ENCODE data around the gene NECAB3.

The NECAB3 gene

DNA sequence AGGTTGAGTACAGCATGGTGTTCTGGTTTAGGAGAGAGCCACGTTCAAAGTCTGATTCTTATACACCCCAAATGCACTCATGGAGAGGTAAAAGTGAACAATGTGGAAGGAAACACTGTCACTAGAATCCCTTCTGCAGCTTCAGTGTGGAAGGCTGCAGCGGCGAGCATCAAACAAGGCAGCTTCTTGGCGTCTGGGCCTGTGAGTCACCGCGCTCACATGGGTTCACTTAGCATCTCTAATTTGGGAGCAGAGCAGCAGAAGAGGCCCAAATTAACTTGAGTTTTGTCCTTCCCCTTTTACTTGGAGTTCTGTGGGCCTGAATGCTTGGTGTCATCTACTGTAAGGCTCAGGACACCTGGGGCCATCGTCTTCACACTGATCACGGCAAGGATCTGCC is 22.9 kb upstream of the NECAB3 start:
- DNase-seq (ENCODE audit: low read depth, low spot score): peak; percentile 88

DNA sequence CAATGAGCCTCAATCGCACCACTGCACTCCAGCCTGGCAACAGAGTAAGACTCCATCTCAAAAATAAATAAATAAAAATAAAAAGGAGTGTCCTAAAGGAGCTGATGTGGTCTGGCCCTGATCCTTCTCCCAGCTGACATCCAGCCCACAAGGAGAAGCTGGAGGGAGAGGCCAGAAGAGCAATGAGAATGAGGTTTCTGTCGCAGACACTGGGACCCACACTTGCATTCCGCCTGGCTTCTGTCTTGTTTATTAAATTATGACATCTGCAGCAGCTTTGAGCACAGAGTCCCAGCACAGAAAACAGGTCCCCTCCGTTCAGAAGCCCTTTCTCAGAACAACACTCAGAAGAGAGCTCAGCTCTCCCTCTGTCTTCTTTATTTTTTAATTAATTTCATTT is 22.2 kb upstream of the NECAB3 start:
- DNase-seq (ENCODE audit: low read depth, low spot score): no peak

- DNase-seq (ENCODE audit: low read depth, low spot score): no peak
Measured at GRCh38 chr20:33694639-33695012, 20.4 kb upstream of the NECAB3 start.

DNA sequence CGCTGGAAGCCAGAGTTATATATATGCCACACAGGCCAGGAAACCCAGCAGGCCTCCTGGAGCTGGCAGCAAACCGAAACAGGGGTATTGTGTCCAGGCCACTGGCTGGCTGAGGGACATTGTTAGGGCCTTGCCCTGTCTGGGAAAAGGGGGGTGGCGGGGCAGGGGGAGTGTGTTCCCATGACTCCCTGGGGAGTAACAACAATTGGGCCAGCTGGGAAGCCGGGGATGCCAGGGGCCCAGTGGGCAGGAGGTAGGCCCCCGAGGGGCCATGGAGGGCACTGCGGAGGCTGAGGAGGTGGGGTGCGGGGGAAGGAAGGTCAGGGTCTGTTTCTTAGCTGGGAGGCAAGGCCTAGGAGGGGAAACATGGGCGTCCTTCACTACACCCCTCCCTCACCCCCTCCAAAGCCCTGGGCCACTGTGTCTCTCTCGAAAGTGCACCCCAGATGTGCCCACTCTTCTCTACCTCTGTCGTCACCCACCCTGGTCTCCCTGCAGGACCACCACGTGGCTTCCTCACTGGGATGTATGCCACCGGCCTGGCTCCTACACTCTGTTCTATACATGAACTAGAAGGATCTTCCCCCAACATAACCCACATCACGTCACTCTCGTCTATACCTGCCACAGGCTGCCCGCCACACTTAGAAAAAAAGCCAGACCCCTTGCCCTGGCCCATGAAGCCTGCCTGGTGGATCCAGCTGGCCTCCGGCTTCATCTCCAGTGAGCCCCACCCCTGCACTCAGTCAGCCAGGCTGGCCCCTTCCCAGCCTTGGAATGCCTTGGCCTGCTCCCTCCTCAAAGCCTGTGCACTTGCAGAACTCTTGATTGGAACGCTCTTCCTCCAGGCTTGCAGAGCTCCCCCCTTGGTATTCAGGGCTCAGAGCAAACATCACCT is 19.8 kb upstream of the NECAB3 start:
- peak; percentile 74 for DNase-seq (ENCODE audit: low read depth, low spot score)

DNA sequence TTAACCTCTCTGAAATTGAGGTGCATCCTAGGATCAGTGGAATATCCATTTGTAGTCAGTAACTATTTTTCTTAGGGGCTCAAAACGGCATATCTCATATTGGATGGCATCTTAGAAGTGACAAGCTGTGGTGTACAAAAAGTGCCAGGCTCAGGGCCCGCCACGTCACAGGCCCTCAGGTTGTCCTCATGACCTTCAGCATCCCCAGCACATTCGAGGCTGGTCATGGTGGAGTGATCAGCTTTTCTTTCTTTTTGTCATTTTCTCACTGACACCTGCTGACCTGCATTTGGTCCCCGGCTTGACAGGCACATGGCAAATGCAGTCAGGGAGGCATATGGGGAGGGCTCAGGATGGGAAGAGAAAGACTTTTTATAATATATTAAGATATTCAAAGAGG is 19.1 kb upstream of the NECAB3 start:
- DNase-seq (ENCODE audit: low read depth, low spot score): no peak

DNA sequence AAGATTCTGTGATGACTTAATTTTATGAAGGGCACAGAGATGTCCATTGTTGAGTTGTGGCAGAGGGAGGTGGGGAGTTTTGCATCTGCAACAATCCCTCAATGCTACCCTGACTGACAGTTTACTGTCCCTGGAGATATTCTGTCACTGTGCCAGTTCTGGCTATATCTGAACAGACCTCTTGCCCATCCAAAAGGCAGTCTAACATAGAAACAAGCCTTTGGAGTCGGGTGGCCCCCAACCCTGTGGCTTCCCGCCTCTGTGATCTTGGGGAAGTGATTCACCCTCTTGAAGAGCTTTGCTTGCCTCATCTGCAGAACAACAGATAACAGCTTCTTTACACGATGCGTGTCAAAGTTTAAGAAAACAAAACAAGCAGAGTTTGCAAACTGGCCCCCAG is 15.7 kb upstream of the NECAB3 start:
- no peak for DNase-seq (ENCODE audit: low read depth, low spot score)

GRCh38 chr20:33689493-33689892 is 15.3 kb upstream of the NECAB3 start:
- no peak for DNase-seq (ENCODE audit: low read depth, low spot score)

GRCh38 chr20:33688938-33689424 is 14.8 kb upstream of the NECAB3 start:
- no peak for DNase-seq (ENCODE audit: low read depth, low spot score)

DNA sequence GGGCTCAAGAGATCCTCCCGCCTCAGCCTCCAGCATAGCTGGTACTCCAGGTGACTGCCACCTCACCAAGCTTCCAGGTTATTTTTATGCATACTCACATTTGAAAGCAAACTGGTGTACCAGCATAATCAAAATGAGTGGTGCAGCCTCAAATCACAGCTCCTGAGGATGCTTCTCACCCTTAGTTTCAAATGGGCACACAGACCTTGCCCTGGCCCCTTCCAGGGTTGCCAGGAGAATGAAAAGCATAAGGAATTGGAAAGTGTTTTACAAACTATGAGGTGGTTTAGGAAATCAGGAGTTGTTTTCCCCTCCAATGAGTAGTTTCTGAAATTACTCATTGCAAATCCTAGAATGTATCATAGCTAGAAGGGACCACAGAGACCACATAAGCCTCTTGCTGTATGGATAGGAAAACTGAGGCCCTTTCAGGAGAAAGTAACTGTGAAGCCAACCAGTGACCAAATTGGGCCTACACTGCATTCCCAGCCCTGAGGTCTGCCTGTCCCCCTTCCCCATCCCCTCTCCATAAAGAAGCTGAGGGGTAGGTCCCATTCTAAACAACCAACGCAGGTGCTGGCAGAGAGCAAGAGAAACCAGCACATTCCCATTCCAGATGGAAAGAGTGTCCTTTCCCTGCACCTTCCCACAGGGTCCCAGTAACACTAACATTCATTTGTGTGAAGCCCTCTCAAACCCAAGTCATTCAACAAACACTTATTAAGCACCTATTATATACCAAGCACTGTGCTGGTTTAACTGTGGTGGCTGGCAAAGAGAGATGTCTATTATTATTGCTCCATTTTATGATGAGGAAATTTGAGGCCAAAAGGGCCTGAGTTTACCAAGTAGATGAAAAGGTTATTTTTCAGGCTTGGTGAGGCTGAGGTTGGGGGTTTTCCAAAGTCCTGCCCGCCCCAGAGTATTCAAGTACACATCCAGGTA is 14.0 kb upstream of the NECAB3 start:
- DNase-seq (ENCODE audit: low read depth, low spot score): no peak

- no peak for DNase-seq (ENCODE audit: low read depth, low spot score)
Measured at GRCh38 chr20:33687370-33687915, 13.2 kb upstream of the NECAB3 start.

- no peak for DNase-seq (ENCODE audit: low read depth, low spot score)
Measured at GRCh38 chr20:33686984-33687366, 12.7 kb upstream of the NECAB3 start.

DNA sequence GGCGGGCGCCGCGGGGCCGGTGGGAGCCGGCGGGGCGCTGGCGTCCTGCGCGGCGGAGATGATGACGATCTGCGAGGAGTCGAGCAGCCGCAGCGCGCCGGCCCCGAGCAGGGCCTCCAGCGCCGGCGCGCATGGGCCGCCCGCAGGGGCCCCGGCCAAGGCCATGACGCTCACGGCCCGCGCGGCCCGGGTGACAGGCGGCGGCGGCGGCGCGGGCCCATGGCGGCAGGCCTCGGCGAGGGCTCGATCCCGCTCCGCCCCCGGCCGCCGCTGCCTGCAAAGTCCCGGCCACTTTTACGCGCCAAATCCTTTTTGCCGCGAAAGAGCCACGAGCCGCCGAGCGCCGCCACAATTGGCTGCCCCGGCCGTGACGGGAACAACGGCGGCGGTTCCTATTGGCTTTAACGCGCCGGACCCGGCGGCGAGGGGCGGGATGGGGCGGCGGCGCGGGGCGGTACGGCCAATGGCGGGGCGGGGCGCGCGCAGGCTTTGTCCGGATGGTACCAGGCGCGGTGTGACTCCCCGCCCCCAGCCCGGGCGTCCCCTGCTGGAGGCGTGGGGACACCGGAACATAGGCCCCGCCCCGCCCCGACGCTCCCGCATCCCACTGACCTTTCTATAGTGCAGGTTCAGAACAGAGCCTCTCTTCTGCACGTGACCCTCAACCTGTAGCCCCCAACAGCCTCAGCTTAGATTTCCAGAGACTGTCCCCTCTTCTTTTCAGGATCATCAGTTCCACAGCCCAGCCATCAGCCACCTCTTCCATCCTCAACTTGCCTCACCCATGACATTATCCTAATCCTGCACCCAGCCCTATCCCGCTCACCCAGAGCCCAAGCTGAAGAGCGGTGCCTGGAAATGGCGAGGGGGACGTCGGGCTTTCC is 12.1 kb upstream of the NECAB3 start, which contains the start of gene E2F1:
E2F1 (minus strand) TSS at position 286 of the 884 bp plus-strand sequence; CDS start at position 165, 121 bp downstream.
- DNase-seq (ENCODE audit: low read depth, low spot score): peak; percentile 98

- DNase-seq (ENCODE audit: low read depth, low spot score): no peak
Measured at GRCh38 chr20:33685328-33686099, 11.3 kb upstream of the NECAB3 start.

GRCh38 chr20:33684533-33685327 is 10.5 kb upstream of the NECAB3 start:
- no peak for DNase-seq (ENCODE audit: low read depth, low spot score)

DNA sequence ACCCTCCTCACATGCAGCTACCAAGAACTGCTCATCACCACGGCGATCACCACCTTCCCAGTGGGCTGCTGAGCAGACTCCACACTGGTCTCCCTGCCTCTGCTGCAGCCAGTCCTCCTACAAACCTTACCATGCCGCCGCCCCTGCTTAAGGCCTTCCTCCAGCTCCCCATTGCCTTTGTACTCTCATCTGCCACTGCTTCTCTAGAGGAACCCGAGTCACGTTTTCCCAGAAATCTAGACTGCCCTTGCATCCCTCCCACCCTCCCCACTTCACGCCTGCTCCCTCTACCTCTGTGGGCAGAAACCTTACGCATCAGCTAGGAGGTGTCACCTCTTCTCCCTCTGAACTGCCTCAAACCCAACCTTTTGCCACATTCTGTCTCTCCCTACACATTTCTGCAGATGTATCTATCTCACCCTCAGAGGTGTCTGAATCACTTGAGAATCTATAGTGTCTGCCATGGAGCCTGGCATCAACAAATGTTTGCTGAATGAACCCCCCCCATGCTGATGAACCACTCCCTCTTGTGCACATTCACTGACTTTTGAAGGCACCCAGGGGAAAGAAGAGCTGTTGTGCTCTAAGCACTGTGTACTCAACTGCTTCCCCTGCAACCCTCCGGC is 7.6 kb upstream of the NECAB3 start:
- DNase-seq (ENCODE audit: low read depth, low spot score): no peak

DNA sequence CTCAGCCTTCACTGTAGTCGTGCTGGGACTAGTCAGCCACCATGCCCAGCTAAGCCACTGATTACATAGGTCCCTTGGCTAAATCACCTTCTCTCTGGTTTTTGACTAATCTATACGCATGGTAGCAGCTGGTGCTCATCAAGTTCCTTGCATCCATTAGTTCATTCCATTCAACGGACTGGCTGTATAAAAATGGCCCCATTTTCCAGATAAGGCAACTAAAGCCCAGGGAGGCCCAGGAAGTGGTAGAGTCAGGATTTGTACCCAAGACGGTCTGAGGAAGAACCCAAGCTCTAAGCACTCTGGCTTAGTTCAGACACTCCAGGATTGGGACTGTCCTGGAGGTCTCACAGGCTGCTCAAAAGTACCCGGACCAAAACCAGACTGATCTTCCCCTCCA is 7.1 kb upstream of the NECAB3 start:
- DNase-seq (ENCODE audit: low read depth, low spot score): no peak

- peak; percentile 79 for DNase-seq (ENCODE audit: low read depth, low spot score)
Measured at GRCh38 chr20:33680686-33681085, 6.5 kb upstream of the NECAB3 start.

- DNase-seq (ENCODE audit: low read depth, low spot score): no peak
Measured at GRCh38 chr20:33679758-33680485, 5.7 kb upstream of the NECAB3 start.

All from astrocyte of the hippocampus (primary cell).